Fibroblast of skin of abdomen (primary cell): ENCODE data around the gene NSRP1.
"Not testable (repeated sequence)": the region's sequence is repeated elsewhere in the genome, so short reads cannot be mapped to it uniquely, and the experiment has no call there.

Source experiments
- DNase-seq: peaks from one replicate; pipeline ENCODE4 v3.0.0-alpha.2; 2013

Gene NSRP1

GRCh38 chr17:30225112-30225511 is 108.5 kb downstream of the NSRP1 start:
- DNase-seq: no peak

GRCh38 chr17:30225919-30226553 is 109.4 kb downstream of the NSRP1 start:
- no peak for DNase-seq

GRCh38 chr17:30226878-30227277 is 110.3 kb downstream of the NSRP1 start:
- DNase-seq: no peak

- DNase-seq: no peak
Observed at GRCh38 chr17:30228011-30228410, 111.4 kb downstream of the NSRP1 start.

- DNase-seq: peak; percentile 23
Observed at GRCh38 chr17:30229012-30229411, 112.4 kb downstream of the NSRP1 start.

- not testable (repeated sequence) for DNase-seq
Observed at GRCh38 chr17:30230009-30230408, 113.4 kb downstream of the NSRP1 start.

- peak; percentile 25 for DNase-seq
Observed at GRCh38 chr17:30230596-30231125, 114.0 kb downstream of the NSRP1 start.

DNA sequence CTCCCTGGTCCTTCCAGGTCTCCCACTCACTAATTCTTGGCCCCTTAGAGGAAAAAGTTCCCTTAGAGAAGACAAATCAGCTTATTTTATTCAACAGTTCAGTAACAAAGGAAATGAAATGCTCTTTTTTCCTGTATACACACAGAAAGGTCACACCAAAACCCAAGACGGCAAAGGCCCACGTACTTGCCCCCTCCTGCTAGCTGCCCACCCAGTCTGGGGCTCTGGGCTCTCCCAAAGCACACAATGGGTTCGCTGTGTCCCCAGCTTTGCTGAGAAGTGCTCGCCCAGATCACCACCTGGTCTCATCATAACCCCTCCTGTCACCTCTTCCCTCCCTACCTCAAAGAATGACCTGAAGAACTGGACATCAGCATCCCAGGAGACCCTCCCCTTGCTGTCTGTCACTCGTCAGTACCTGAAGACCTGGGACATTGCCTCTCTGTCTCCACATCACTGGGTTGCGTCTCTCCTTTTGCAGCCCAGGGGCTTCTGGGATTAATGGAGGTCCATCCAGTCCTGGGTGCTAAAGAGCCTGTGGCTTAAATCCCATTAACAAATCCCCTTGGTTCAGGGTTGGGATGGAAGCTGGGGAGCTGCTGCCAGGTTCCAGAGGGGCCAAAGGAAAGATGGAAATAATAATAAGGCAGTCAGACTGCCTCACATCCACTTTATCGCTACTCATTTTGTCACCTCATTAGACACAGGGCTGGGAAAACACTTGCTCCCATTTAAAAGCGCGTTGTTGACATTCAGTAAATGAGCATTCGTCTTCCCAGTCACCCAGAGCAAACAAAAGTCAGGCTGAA is 115.6 kb downstream of the NSRP1 start:
- DNase-seq: no peak

DNA sequence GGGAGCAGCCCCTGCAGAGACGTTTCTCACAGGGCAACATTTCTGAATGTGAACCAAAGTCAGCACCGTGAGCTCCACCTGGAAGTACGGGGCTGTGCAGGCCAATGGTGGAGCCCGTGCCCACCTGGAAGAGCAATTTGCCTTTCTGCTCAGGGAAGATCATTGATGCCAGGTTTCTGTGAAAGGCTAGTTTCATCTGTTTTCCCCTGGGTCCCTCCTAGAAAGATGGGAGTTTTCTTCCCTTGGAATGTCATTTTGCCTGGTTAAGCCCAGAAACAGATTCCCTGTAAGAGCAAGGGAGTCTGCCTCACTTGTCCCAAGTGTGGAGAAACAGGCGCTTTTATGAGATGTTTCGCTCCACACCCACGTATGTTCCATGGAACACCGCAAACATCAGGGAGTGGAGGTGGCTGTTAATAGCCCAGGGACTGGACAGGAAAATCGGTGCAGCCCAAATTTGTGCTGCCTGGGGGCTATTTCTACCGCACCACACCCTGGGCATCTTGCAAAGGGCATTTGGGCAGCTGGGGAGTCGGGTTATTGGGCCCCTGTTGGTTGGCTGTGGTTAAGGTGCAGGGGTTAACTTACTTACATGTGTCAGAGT is 116.3 kb downstream of the NSRP1 start:
- no peak for DNase-seq

DNA sequence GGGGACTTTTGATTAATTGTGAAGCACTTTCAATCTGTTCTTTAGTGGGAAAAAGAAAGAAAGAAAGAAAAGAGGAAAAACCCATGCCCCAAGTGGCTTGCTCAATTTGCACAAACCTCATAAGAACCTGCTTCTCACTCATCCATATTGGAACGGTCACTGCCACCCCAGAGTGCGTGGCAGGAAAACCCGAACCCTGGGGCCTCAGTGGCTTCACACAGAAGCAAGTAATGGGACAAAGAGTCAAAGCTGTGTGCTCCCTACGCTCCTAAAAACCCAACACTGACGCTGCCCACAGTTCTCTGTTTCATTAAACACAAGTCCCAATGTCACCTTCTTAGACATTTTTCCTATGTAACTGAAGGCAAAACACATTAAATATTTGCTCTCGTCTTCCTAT is 117.7 kb downstream of the NSRP1 start:
- no peak for DNase-seq

DNA sequence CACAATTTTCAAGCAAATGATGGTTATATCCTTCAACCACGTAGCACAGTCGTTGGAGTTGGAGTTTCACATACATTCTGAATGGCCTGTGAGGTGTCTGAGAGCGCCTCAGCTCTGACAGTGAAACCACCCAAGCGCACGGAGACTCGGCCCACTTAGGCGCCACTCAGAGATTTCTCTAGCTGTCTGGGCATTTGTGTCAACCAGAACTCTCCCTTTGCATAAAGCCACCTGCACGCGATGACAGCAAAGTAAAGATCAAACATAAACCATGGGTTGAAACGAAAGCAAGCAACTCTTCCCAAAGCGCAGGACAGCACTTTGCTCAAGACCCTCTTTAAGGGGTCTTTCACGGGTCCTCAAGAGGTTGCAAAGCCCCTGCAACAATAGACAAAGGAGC is 118.3 kb downstream of the NSRP1 start:
- no peak for DNase-seq

DNA sequence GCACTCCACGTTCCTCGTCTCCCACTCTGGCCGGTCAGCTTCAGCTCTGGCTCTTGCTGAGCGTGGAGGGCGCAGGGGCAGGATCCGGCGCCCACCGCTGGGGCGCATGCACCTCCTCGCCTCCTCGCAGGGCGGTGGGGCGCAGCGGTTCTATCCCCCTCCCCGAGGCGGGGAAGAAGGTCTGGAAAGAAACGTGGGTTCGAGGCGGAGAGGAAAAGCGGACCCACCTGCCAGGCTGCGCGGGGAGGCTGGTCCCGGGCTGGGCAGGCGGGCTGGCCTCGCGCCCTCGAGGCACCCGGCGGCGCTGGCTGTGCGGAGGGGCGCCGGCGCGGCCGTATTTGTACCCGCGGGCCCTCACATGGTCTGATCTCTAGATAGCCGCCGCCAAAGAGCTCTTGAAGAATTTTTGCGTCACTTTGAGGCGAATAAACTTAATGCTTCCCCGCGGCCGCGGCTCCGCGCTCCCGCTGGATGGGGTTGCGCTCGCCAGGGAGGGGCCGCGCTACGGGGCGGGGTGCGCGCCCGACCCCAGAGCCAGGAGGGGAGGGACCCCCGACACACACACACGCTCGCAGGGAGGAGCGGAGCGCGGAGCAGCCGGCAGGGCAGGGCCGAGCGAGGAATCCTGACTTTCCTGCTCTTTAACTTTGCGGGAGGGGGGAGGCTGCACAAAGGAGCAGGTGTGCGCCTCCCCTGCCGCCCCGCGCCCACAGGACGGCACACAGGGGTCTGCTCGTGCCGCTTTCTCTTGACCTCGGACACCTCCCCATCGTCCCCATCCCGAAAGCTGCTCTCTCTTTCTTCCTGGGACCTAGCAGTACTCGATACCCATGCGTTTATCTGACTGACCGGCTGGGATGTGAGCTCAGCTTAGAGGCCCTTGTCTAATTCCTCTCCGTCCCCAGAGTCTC is 119.0 kb downstream of the NSRP1 start, which contains the start of gene SLC6A4:
TSS of gene SLC6A4 (minus strand) at position 312 of the 911 bp plus-strand sequence. CDS start 13,739 bp downstream, outside the sequence.
- DNase-seq: no peak
